T-helper 2 cell treated with Interferon-gamma antibody and Interleukin-4, amounts not matched to agents 5 μg/mL and 100 μg/mL, for 36 hours (primary cell): Measurements from ENCODE around the gene CRYAB.

Source experiments
- DNase-seq: peaks from one replicate; pipeline ENCODE4 v3.0.0; 2021; ENCODE audit warnings: low spot score
- H3K27ac Mint-ChIP-seq: one replicate; pipeline ENCODE4 v1.8.0; 2021; ENCODE audit warnings: mild to moderate bottlenecking, mixed read lengths
- H3K27me3 Mint-ChIP-seq: one replicate; pipeline ENCODE4 v1.8.0; 2021; ENCODE audit warnings: low read depth, mixed read lengths
- H3K36me3 Mint-ChIP-seq: one replicate; pipeline ENCODE4 v1.8.0; 2021; ENCODE audit warnings: low read depth, mixed read lengths
- H3K4me1 Mint-ChIP-seq: one replicate; pipeline ENCODE4 v1.8.0; 2021; ENCODE audit warnings: low read depth, mixed read lengths
- H3K4me3 Mint-ChIP-seq: one replicate; pipeline ENCODE4 v1.8.0; 2022; ENCODE audit warnings: mild to moderate bottlenecking, moderate library complexity, mixed read lengths
- H3K9me3 Mint-ChIP-seq: one replicate; pipeline ENCODE4 v1.8.0; 2021; ENCODE audit warnings: mixed read lengths

The CRYAB gene, protein sequence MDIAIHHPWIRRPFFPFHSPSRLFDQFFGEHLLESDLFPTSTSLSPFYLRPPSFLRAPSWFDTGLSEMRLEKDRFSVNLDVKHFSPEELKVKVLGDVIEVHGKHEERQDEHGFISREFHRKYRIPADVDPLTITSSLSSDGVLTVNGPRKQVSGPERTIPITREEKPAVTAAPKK

GRCh38 chr11:111911563-111912401 lies at the start of gene CRYAB:
Gene CRYAB (minus strand): TSS chr11:111911770. CDS start chr11:111911724, 46 bp downstream.
- H3K4me3 Mint-ChIP-seq: no peak within 1 kb of the TSS

GRCh38 chr11:111960916-111961315 lies 49.3 kb upstream of the CRYAB start:
- Mint-ChIP-seq H3K36me3 (peaks cover 6% of the 10 kb centered on the region), H3K4me3 (no peak overlapping the region), H3K27me3 (no peaks in the 10 kb centered on the region), H3K9me3 (no peaks in the 10 kb centered on the region), H3K27ac (no peak overlapping the region), H3K4me1 (peaks cover 6% of the 10 kb centered on the region)
- no peak for DNase-seq

More at GRCh38 chr11:111911563-111912401, at the start of gene CRYAB:
- H3K27me3 Mint-ChIP-seq: peaks cover 63% of the 10 kb centered on the region
- H3K27ac Mint-ChIP-seq: no peak within 1 kb of the TSS
- H3K9me3 Mint-ChIP-seq: no peaks in the 10 kb centered on the region
- DNase-seq: no peak
- no peaks in the 10 kb centered on the region for H3K36me3 Mint-ChIP-seq
- no peaks in the 10 kb centered on the region for H3K4me1 Mint-ChIP-seq

DNA sequence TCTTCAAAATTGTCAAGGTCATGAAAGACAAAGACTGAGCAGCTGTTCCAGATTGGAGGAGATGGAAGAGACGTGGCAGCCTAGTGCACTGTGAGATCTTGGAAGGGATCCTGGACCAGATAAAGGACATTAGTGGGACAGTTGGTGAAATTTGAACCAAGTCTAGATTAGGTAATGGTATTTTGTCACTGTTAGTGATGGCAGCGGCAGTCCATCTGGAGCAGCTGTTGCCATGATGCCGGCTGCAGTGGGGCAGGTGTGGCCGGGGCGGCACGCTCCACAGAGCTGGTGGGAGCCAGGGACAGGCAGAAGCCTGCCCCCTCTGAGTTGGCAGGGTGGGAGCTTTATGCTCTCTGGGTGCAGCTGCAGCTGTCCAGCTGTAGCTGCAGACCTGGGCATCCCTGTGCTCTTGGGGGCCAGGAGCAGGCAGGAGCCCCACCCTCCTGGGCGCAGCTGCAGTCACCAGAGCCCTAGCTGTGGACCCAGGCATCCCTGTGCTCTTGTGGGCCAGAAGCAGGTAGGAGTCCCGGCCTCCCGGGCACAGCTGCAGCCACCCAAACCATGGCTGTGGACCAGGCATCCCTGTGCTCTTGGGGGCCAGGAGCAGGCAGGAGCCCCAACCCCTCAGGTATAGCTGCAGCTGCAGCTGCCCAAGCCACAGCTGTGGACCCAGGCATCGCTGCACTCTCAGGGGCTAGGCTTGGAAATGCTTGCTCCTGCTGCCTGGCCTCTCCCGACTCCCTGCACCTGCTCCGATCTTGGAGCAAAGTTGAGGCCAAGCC lies 46.3 kb upstream of the CRYAB start:
- DNase-seq: no peak
- Mint-ChIP-seq H3K9me3 (no peaks in the 10 kb centered on the region), H3K36me3 (peaks cover 8% of the 10 kb centered on the region), H3K27me3 (no peaks in the 10 kb centered on the region), H3K27ac (no peak overlapping the region), H3K4me1 (peaks cover 7% of the 10 kb centered on the region), H3K4me3 (no peak overlapping the region)

DNA sequence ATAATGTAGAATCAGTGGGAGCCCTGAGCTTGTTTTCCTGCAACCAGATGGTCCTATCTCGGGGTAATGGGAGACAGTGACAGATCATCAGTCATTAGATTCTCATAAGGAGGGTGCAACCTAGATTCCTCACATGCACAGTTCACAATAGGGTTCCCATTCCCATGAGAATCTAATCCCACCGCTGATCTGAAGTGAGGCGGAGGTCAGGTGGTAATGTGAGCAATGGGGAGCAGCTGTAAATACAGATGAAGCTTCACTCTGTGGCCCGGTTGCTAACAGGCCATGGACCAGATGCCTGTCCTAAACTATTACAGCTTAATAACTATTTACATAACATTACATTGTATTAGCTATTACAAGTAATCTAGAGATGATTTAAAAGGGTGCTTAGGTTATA lies 42.6 kb upstream of the CRYAB start:
- no peak for DNase-seq
- H3K27me3 Mint-ChIP-seq: no peaks in the 10 kb centered on the region

GRCh38 chr11:111951565-111951964 lies 40.0 kb upstream of the CRYAB start:
- Mint-ChIP-seq H3K36me3 (peaks cover 13% of the 10 kb centered on the region), H3K4me3 (no peak overlapping the region), H3K27me3 (no peaks in the 10 kb centered on the region), H3K27ac (no peak overlapping the region), H3K4me1 (peaks cover 12% of the 10 kb centered on the region), H3K9me3 (peaks cover 3% of the 10 kb centered on the region)
- DNase-seq: no peak

More for the DNA sequence above, 42.6 kb upstream of the CRYAB start:
- Mint-ChIP-seq H3K9me3 (peaks cover 3% of the 10 kb centered on the region), H3K36me3 (peaks cover 17% of the 10 kb centered on the region), H3K27ac (no peak overlapping the region), H3K4me1 (peaks cover 10% of the 10 kb centered on the region), H3K4me3 (no peak overlapping the region)

GRCh38 chr11:111949519-111950426 lies 38.2 kb upstream of the CRYAB start:
- Mint-ChIP-seq H3K4me1 (peaks cover 13% of the 10 kb centered on the region), H3K27ac (peak overlapping the region; percentile 7), H3K4me3 (no peak overlapping the region), H3K9me3 (peaks cover 3% of the 10 kb centered on the region), H3K36me3 (peaks cover 14% of the 10 kb centered on the region), H3K27me3 (no peaks in the 10 kb centered on the region)
- DNase-seq: no peak

- Mint-ChIP-seq H3K36me3 (peaks cover 12% of the 10 kb centered on the region), H3K4me3 (no peak overlapping the region)
These were observed 35.6 kb upstream of the CRYAB start for GRCh38 chr11:111947143-111947542.

GRCh38 chr11:111946499-111946898 lies 34.9 kb upstream of the CRYAB start:
- no peaks in the 10 kb centered on the region for H3K27me3 Mint-ChIP-seq
- no peak overlapping the region for H3K4me3 Mint-ChIP-seq

More at GRCh38 chr11:111947143-111947542, 35.6 kb upstream of the CRYAB start:
- Mint-ChIP-seq H3K9me3 (peaks cover 3% of the 10 kb centered on the region), H3K27ac (no peak overlapping the region), H3K4me1 (peaks cover 26% of the 10 kb centered on the region), H3K27me3 (no peaks in the 10 kb centered on the region)
- no peak for DNase-seq

DNA sequence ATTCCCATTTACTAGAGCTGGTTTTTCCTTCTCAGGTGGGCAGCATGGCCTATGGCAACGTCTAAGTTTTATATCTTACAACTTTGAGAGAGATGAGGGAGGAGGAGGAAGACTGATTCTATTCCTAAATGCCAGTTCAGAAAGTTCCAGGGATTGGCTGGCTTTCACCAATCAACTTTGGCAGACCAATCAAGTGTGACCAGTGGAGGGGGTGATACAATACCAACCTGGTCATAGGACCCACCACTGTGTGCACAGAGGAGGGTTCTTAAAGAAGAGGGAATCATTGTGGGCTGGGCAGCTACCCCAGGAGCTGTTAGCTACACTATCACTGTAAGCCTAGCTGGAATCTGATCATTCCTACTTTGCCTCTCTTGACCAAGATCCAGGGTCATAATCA lies 33.6 kb upstream of the CRYAB start:
- H3K27ac Mint-ChIP-seq: peak overlapping the region; percentile 87
- no peaks in the 10 kb centered on the region for H3K27me3 Mint-ChIP-seq
- DNase-seq: no peak
- H3K4me1 Mint-ChIP-seq: peaks cover 31% of the 10 kb centered on the region
- H3K36me3 Mint-ChIP-seq: peaks cover 9% of the 10 kb centered on the region
- H3K9me3 Mint-ChIP-seq: no peaks in the 10 kb centered on the region
- no peak overlapping the region for H3K4me3 Mint-ChIP-seq

More at GRCh38 chr11:111946499-111946898, 34.9 kb upstream of the CRYAB start:
- Mint-ChIP-seq H3K36me3 (peaks cover 9% of the 10 kb centered on the region), H3K9me3 (peaks cover 3% of the 10 kb centered on the region), H3K4me1 (peaks cover 28% of the 10 kb centered on the region), H3K27ac (no peak overlapping the region)
- DNase-seq: no peak

GRCh38 chr11:111944651-111945051 lies 33.1 kb upstream of the CRYAB start:
- peak; percentile 39 for DNase-seq
- Mint-ChIP-seq H3K9me3 (no peaks in the 10 kb centered on the region), H3K27ac (peak overlapping the region; percentile 87), H3K36me3 (peaks cover 6% of the 10 kb centered on the region), H3K4me3 (peak overlapping the region; percentile 15), H3K4me1 (peaks cover 30% of the 10 kb centered on the region), H3K27me3 (no peaks in the 10 kb centered on the region)

- H3K36me3 Mint-ChIP-seq: peaks cover 6% of the 10 kb centered on the region
- no peaks in the 10 kb centered on the region for H3K9me3 Mint-ChIP-seq
- H3K4me1 Mint-ChIP-seq: peaks cover 28% of the 10 kb centered on the region
- no peak for DNase-seq
- H3K4me3 Mint-ChIP-seq: peak overlapping the region; percentile 56
- peak overlapping the region; percentile 87 for H3K27ac Mint-ChIP-seq
- no peaks in the 10 kb centered on the region for H3K27me3 Mint-ChIP-seq
These were observed 32.6 kb upstream of the CRYAB start for GRCh38 chr11:111944139-111944538.

- H3K4me3 Mint-ChIP-seq: no peak overlapping the region
- H3K27ac Mint-ChIP-seq: no peak overlapping the region
- H3K4me1 Mint-ChIP-seq: peaks cover 40% of the 10 kb centered on the region
- no peak for DNase-seq
- H3K9me3 Mint-ChIP-seq: no peaks in the 10 kb centered on the region
- peaks cover 5% of the 10 kb centered on the region for H3K36me3 Mint-ChIP-seq
- H3K27me3 Mint-ChIP-seq: no peaks in the 10 kb centered on the region
These were observed 31.3 kb upstream of the CRYAB start for GRCh38 chr11:111942829-111943228.

GRCh38 chr11:111941963-111942362 lies 30.4 kb upstream of the CRYAB start:
- Mint-ChIP-seq H3K9me3 (no peaks in the 10 kb centered on the region), H3K27ac (no peak overlapping the region), H3K27me3 (no peaks in the 10 kb centered on the region), H3K4me3 (no peak overlapping the region), H3K36me3 (peaks cover 5% of the 10 kb centered on the region), H3K4me1 (peaks cover 44% of the 10 kb centered on the region)
- no peak for DNase-seq
